Right atrium auricular region (tissue), 2 donors: ENCODE results near the gene TNS3. TPM values are rescaled to one million over a fixed set of nuclear protein-coding genes. Genes with fewer than 3 reads are reported as not detected.

Source experiments
- DNase-seq: peaks from one replicate; pipeline ENCODE4 v3.0.0-alpha.2; 2019; ENCODE audit warnings: low spot score
- H3K27ac ChIP-seq, 2 donors: fragments of 200-600 bp; sonication (generic); 1 replicate in 1 of 2; 2 replicates in 1 of 2; pipeline ENCODE4 v1.5.1; 2016 to 2019
- H3K27me3 ChIP-seq, 2 donors: fragments of 200-600 bp; sonication (generic); one replicate each; pipeline versions ENCODE4 v1.5.1 to v1.6.0; 2017 to 2019
- H3K36me3 ChIP-seq: fragments of 200-600 bp; sonication (generic); one replicate; pipeline ENCODE4 v1.5.1; 2016
- H3K4me1 ChIP-seq, 2 donors: fragments of 200-600 bp; sonication (generic); one replicate each; pipeline versions ENCODE4 v1.5.1 to v1.6.0; 2017 to 2019
- H3K4me3 ChIP-seq, 2 donors: fragments of 200-600 bp; sonication (generic); 1 replicate in 1 of 2; 2 replicates in 1 of 2; pipeline ENCODE4 v1.5.1; 2017 to 2019; ENCODE audit warnings: mild to moderate bottlenecking in 1 of 2, moderate library complexity in 1 of 2
- H3K9me3 ChIP-seq, 2 donors: fragments of 200-600 bp; sonication (generic); one replicate each; pipeline ENCODE4 v1.5.1; 2019
- total RNA-seq, 2 donors: library from RNA; depleted of rRNA; stranded (reverse); fragments of >200 nt; gene quantifications; one replicate each; pipeline ENCODE4 v1.1.0, GENCODE V29; 2016
- TF ChIP-seq, protein P1 (sequence below), 2 donors: fragments of 200-600 bp; sonication (generic); IDR thresholded peaks; one replicate each; pipeline ENCODE4 v1.5.1; 2019; ENCODE audit warnings: antibody characterized with exemption in 2 of 2

Gene TNS3
- total RNA-seq, 2 donors from 2014 or later, result 39.7 to 44.4 TPM

- no peaks in the 10 kb centered on the region for H3K9me3 ChIP-seq
- TF ChIP-seq, protein P1, sequence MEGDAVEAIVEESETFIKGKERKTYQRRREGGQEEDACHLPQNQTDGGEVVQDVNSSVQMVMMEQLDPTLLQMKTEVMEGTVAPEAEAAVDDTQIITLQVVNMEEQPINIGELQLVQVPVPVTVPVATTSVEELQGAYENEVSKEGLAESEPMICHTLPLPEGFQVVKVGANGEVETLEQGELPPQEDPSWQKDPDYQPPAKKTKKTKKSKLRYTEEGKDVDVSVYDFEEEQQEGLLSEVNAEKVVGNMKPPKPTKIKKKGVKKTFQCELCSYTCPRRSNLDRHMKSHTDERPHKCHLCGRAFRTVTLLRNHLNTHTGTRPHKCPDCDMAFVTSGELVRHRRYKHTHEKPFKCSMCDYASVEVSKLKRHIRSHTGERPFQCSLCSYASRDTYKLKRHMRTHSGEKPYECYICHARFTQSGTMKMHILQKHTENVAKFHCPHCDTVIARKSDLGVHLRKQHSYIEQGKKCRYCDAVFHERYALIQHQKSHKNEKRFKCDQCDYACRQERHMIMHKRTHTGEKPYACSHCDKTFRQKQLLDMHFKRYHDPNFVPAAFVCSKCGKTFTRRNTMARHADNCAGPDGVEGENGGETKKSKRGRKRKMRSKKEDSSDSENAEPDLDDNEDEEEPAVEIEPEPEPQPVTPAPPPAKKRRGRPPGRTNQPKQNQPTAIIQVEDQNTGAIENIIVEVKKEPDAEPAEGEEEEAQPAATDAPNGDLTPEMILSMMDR (IDR thresholded peaks at IDR 0.05), result no peak
- no peak overlapping the region for H3K4me3 ChIP-seq
- H3K4me1 ChIP-seq, result peaks cover 0 to 23% of the 10 kb centered on the region in 2 donors
- no peak for DNase-seq
- H3K36me3 ChIP-seq, result no peaks in the 10 kb centered on the region
- H3K27me3 ChIP-seq, result no peaks in the 10 kb centered on the region
- peak overlapping the region; percentile 51 to 59 for H3K27ac ChIP-seq
Observed at GRCh38 chr7:47622946-47623640, 41.2 kb upstream of the TNS3 start.

DNA sequence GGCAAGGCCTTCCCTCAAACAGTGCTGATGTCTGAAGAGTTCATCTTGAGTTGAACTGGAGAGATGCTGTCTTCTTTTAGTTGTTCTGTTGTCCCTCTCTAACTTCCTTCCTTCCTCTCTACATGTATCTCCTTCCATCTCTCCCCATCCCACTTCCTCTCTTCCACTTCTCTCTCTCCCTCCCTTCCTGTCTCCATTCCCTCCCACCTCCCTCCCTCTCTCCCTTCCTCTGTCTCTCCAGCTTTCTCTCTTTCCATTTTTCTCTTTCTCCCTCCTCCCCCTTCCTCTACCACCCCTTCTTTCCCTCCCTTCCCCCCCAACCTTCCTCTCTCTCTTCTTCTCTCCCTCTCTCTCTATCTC lies 40.7 kb upstream of the TNS3 start:
- peaks cover 0 to 23% of the 10 kb centered on the region in 2 donors for H3K4me1 ChIP-seq
- H3K27me3 ChIP-seq, result no peaks in the 10 kb centered on the region
- no peaks in the 10 kb centered on the region for H3K9me3 ChIP-seq
- no peaks in the 10 kb centered on the region for H3K36me3 ChIP-seq
- peak overlapping the region; percentile 51 to 59 for H3K27ac ChIP-seq
- H3K4me3 ChIP-seq, result no peak overlapping the region
- DNase-seq, result no peak
- TF ChIP-seq, protein P1 (IDR thresholded peaks at IDR 0.05), result no peak

DNA sequence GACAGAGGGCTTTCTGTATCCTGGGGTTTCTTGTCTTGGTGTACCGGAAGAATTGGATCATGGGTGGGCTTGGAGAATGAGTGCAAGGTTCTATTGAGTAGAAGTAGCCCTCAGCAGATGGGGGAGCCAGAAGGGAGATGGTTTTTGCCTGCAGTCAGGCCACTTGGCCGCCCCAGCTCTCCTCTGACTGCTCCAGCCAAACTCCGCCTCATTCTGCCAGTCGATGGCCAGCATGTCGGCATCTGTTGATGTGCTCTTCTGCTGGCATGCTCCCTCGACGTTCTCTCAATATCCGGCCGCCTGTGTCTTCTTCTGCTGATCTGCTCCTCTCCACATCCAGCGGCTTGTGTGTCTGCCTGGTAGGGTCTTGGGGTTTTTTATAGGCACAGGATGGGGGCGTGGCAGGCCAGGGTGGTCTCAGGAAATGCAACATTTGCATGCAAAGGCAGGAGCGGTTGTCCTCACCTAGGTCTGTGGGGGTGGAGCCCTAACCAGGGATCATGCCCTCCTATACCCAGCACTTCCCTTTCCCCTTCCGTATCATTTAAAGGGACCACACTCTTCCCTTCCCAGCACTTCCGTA lies 40.2 kb upstream of the TNS3 start:
- H3K4me3 ChIP-seq, result no peak overlapping the region
- no peak for DNase-seq
- no peaks in the 10 kb centered on the region for H3K36me3 ChIP-seq
- TF ChIP-seq, protein P1 (IDR thresholded peaks at IDR 0.05), result no peak
- no peaks in the 10 kb centered on the region for H3K9me3 ChIP-seq
- peak overlapping the region; percentile 51 to 59 for H3K27ac ChIP-seq
- no peaks in the 10 kb centered on the region for H3K27me3 ChIP-seq
- peaks cover 0 to 23% of the 10 kb centered on the region in 2 donors for H3K4me1 ChIP-seq

GRCh38 chr7:47621347-47621746 lies 39.4 kb upstream of the TNS3 start:
- no peak for DNase-seq
- H3K4me1 ChIP-seq, result peaks cover 0 to 23% of the 10 kb centered on the region in 2 donors
- H3K27ac ChIP-seq, result no peak overlapping the region
- H3K27me3 ChIP-seq, result no peaks in the 10 kb centered on the region
- TF ChIP-seq, protein P1 (IDR thresholded peaks at IDR 0.05), result no peak
- no peaks in the 10 kb centered on the region for H3K9me3 ChIP-seq
- no peak overlapping the region for H3K4me3 ChIP-seq
- H3K36me3 ChIP-seq, result no peaks in the 10 kb centered on the region

GRCh38 chr7:47619806-47620205 lies 37.9 kb upstream of the TNS3 start:
- no peak for DNase-seq
- Histone ChIP-seq H3K4me1 (peaks cover 0 to 23% of the 10 kb centered on the region in 2 donors), H3K9me3 (no peaks in the 10 kb centered on the region), H3K27ac (no peak overlapping the region), H3K36me3 (no peaks in the 10 kb centered on the region), H3K4me3 (no peak overlapping the region), H3K27me3 (no peaks in the 10 kb centered on the region)
- TF ChIP-seq, protein P1 (IDR thresholded peaks at IDR 0.05), result no peak
